GM12878 (cell line): ENCODE data around the gene DARS1. TPM values are rescaled to one million over a fixed set of nuclear protein-coding genes. Genes with fewer than 3 reads are reported as not detected.
A peak's percentile ranks its signal among the peaks of the same experiment; 100 is the strongest.

ENCODE experiments used
- ATAC-seq: fragments of 200-7000 bp; cut with Tn5 transposase; 3 replicates; pipeline ENCODE4 v1.9.1; 2020; ENCODE audit warnings: mild to moderate bottlenecking, moderate library complexity
- BruUV-seq: library from RNA; stranded (reverse); fragments of 400-500 nt; replicated peaks from 2 replicates; lab custom pipeline; 2021; lab: Mats Ljungman, UMichigan
- CTCF ChIA-PET: fragments of 300-600 bp; sonication (Branson Sonifier 250); formaldehyde crosslinking; extraction: SDS; loops from one replicate; lab custom pipeline; 2021; ENCODE audit warnings: inconsistent platforms; lab: Yijun Ruan, JAX
- POLR2A ChIA-PET: fragments of 350-600 bp; formaldehyde crosslinking; extraction: SDS; loops from one replicate; lab custom pipeline; 2021; ENCODE audit warnings: inconsistent platforms; lab: Charles Lee
- RAD21 ChIA-PET: fragments of 300-600 bp; sonication (Branson Sonifier 250); formaldehyde crosslinking; loops from one replicate; lab custom pipeline; 2023; ENCODE audit warnings: antibody characterized with exemption; ENCODE audit not compliant: unreplicated experiment; lab: Charles Lee
- SMC1A ChIA-PET: fragments of 300-600 bp; sonication (Branson Sonifier 250); formaldehyde crosslinking; loops from one replicate; lab custom pipeline; 2023; ENCODE audit not compliant: unreplicated experiment, uncharacterized antibody; lab: Charles Lee
- DNase-seq: peaks from one replicate; pipeline ENCODE4 v3.0.0-alpha.2; 2011; ENCODE audit warnings: low read depth, low spot score
- FAIRE-seq: peaks from 3 replicates; lab custom pipeline; 2011; peaks lifted over from hg19 to GRCh38; lab: Jason Lieb, UNC
- H2AFZ ChIP-seq: 2 replicates; pipeline ENCODE4 v1.6.0; 2011; ENCODE audit warnings: low read depth, low read length, control low read depth; ENCODE audit not compliant: control insufficient read depth
- H3K27ac ChIP-seq: 2 replicates; pipeline ENCODE4 v1.5.1; 2011; ENCODE audit warnings: control low read depth; ENCODE audit not compliant: control insufficient read depth, insufficient read depth
- H3K27me3 ChIP-seq, 2 experiments: replicated peaks in 1 of 2; 2 replicates each; pipeline versions ENCODE4 v1.6.0 to v1.6.1; 2011; ENCODE audit warnings: low read length in 1 of 2; ENCODE audit not compliant: control insufficient read depth in 2 of 2, insufficient read depth in 2 of 2
- H3K36me3 ChIP-seq, 2 experiments: 2 replicates each; pipeline ENCODE4 v1.5.1; 2011; ENCODE audit warnings: low read length in 1 of 2; ENCODE audit not compliant: control insufficient read depth in 2 of 2, insufficient read depth in 2 of 2
- H3K4me1 ChIP-seq: 2 replicates; pipeline ENCODE4 v1.6.1; 2011; ENCODE audit warnings: mild to moderate bottlenecking, low read length, moderate library complexity, mixed read lengths; ENCODE audit not compliant: control insufficient read depth, insufficient read depth
- H3K4me2 ChIP-seq: 2 replicates; pipeline ENCODE4 v1.6.0; 2011; ENCODE audit warnings: control low read depth; ENCODE audit not compliant: control insufficient read depth, insufficient read depth
- H3K4me3 ChIP-seq: fragments of 200-600 bp; sonication (generic); 2 replicates; pipeline ENCODE4 v1.5.1; 2016
- H3K79me2 ChIP-seq: 2 replicates; pipeline ENCODE4 v1.6.0; 2011; ENCODE audit warnings: low read length; ENCODE audit not compliant: control insufficient read depth, insufficient read depth
- H3K9ac ChIP-seq: 2 replicates; pipeline ENCODE4 v1.8.0; 2011; ENCODE audit warnings: low read length, control low read depth, mixed read lengths; ENCODE audit not compliant: control insufficient read depth, insufficient read depth
- H3K9me3 ChIP-seq: replicated peaks from 3 replicates; pipeline ENCODE4 v1.5.1; 2011; ENCODE audit warnings: mild to moderate bottlenecking, low read length; ENCODE audit not compliant: control insufficient read depth, insufficient read depth
- H4K20me1 ChIP-seq: 2 replicates; pipeline ENCODE4 v1.6.0; 2011; ENCODE audit not compliant: control insufficient read depth, insufficient read depth
- BACH1 ChIP-seq: fragments of 450-650 bp; IDR thresholded peaks from 2 replicates; pipeline ENCODE4 v1.6.1; 2017; ENCODE audit warnings: mild to moderate bottlenecking, borderline replicate concordance
- EED ChIP-seq: sonication (generic); IDR thresholded peaks from 2 replicates; pipeline ENCODE4 v1.6.1; 2016; ENCODE audit warnings: antibody characterized with exemption, low read depth
- EP300 ChIP-seq, 2 experiments: fragments of 150-350 bp in 1 of 2; IDR thresholded peaks; 2 replicates each; pipeline ENCODE4 v1.6.1; 2011 to 2012; ENCODE audit warnings: low read depth in 2 of 2, low read length in 2 of 2, borderline replicate concordance in 1 of 2, improper control_type of control experiment in 1 of 2, inconsistent platforms in 1 of 2; ENCODE audit not compliant: control insufficient read depth in 1 of 2
- GATAD2B ChIP-seq: fragments of 450-650 bp; conservative IDR thresholded peaks from 2 replicates; pipeline ENCODE4 v1.6.1; 2017; ENCODE audit warnings: low read depth, mild to moderate bottlenecking, moderate library complexity
- IKZF1 ChIP-seq: fragments of 450-650 bp; conservative IDR thresholded peaks from 2 replicates; pipeline ENCODE4 v1.6.1; 2017; ENCODE audit warnings: antibody characterized with exemption, mild to moderate bottlenecking
- IKZF2 ChIP-seq, 2 experiments: fragments of 450-650 bp; IDR thresholded peaks; 2 replicates each; pipeline ENCODE4 v1.6.1; 2017; ENCODE audit warnings: mild to moderate bottlenecking in 2 of 2, moderate library complexity in 2 of 2
- JUNB ChIP-seq: IDR thresholded peaks from 2 replicates; pipeline ENCODE4 v1.6.1; 2016; ENCODE audit warnings: antibody characterized with exemption, mild to moderate bottlenecking
- KAT2A ChIP-seq: conservative IDR thresholded peaks from 2 replicates; pipeline ENCODE4 v1.6.1; 2011; ENCODE audit warnings: low read depth, low read length; ENCODE audit not compliant: control insufficient read depth
- MEF2B ChIP-seq: fragments of 450-650 bp; IDR thresholded peaks from 2 replicates; pipeline ENCODE4 v1.6.1; 2018; ENCODE audit warnings: mild to moderate bottlenecking, moderate library complexity; ENCODE audit not compliant: partially characterized antibody, poor library complexity, severe bottlenecking
- MTA2 ChIP-seq: fragments of 450-650 bp; IDR thresholded peaks from 2 replicates; pipeline ENCODE4 v1.6.1; 2016; ENCODE audit warnings: low read depth, mild to moderate bottlenecking, moderate library complexity
- NBN ChIP-seq: fragments of 450-650 bp; IDR thresholded peaks from 2 replicates; pipeline ENCODE4 v1.6.1; 2016
- POLR2A ChIP-seq: IDR thresholded peaks from 2 replicates; pipeline ENCODE4 v1.6.1; 2011; ENCODE audit warnings: low read depth, mild to moderate bottlenecking, low read length
- POLR2AphosphoS2 ChIP-seq: IDR thresholded peaks from 2 replicates; pipeline ENCODE4 v1.6.1; 2011; ENCODE audit warnings: low read depth, mild to moderate bottlenecking, low read length, improper control_type of control experiment, moderate library complexity
- RB1 ChIP-seq: fragments of 450-650 bp; formaldehyde crosslinking; IDR thresholded peaks from 2 replicates; pipeline ENCODE4 v1.6.1; 2017; ENCODE audit warnings: mild to moderate bottlenecking, borderline replicate concordance
- RUNX3 ChIP-seq: IDR thresholded peaks from 2 replicates; pipeline ENCODE4 v1.6.1; 2012; ENCODE audit warnings: low read length, inconsistent platforms
- SKIL ChIP-seq: fragments of 450-650 bp; IDR thresholded peaks from 2 replicates; pipeline ENCODE4 v1.6.1; 2017; ENCODE audit warnings: mild to moderate bottlenecking, low read depth, inconsistent platforms; ENCODE audit not compliant: poor library complexity, severe bottlenecking
- SMAD5 ChIP-seq: IDR thresholded peaks from 2 replicates; pipeline ENCODE4 v1.6.1; 2016; ENCODE audit warnings: antibody characterized with exemption, low read depth
- SREBF1 ChIP-seq: IDR thresholded peaks from 2 replicates; pipeline ENCODE4 v1.6.1; 2012; ENCODE audit warnings: mild to moderate bottlenecking, low read length
- ZNF217 ChIP-seq: fragments of 450-650 bp; IDR thresholded peaks from 2 replicates; pipeline ENCODE4 v1.6.1; 2017; ENCODE audit warnings: antibody characterized with exemption, mild to moderate bottlenecking
- ZNF24 ChIP-seq: fragments of 450-650 bp; IDR thresholded peaks from 2 replicates; pipeline ENCODE4 v1.6.1; 2017; ENCODE audit warnings: antibody characterized with exemption, mild to moderate bottlenecking
- WGBS: methylation state at CpG from one replicate; pipeline ENCODE4 v1.1.6; 2016; ENCODE audit warnings: low lambda C conversion rate; ENCODE audit not compliant: insufficient replicate concordance, insufficient coverage; ENCODE audit errors: missing lambda C conversion rate; 5-methylcytosine and 5-hydroxymethylcytosine counted together
- in situ Hi-C: fragments of 300-500 bp; cut with MboI; formaldehyde crosslinking; loops from 9 replicates; pipeline ENCODE4 v1.14.3; 2018; ENCODE audit warnings: mixed read lengths
- intact Hi-C: fragments of 100-400 bp; cut with micrococcal nuclease; formaldehyde crosslinking; loops from one replicate; pipeline ENCODE4 v1.14.2; 2022; ENCODE audit not compliant: unreplicated experiment
- polyA plus RNA-seq, 11 experiments: library from polyadenylated mRNA; depleted of rRNA in 4 of 11; unstranded in 6 of 11; stranded (reverse) in 5 of 11; fragments of >200 nt; fragmentation: Nextera tagmentation in 4 of 11; fragmentation: Illumina TruSeq in 1 of 11; extraction: Ambion mirVana in 4 of 11; extraction: Trizol in 1 of 11; gene quantifications; 1 replicate in 1 of 11; 2 replicates in 10 of 11; pipeline versions ENCODE4 v1.2.1 to v1.2.3, GENCODE V29; 2011 to 2016; ENCODE audit warnings: inconsistent platforms in 2 of 11, missing spikeins in 2 of 11, low read depth in 1 of 11
- total RNA-seq, 4 experiments: library from RNA; depleted of rRNA in 3 of 4; stranded (reverse); fragments of >200 nt in 3 of 4; fragmentation: Illumina TruSeq in 1 of 4; extraction: Trizol in 1 of 4; gene quantifications; 2 replicates each; pipeline versions ENCODE4 v1.2.1 to v1.2.3, GENCODE V29; 2013 to 2021

Gene DARS1
- total and polyA plus RNA-seq, 10 of the 15 experiments (the other 5 are each of a cell fraction or from before 2014, with no cell fraction given), result 91.0 to 387 (median 137) TPM

DNA sequence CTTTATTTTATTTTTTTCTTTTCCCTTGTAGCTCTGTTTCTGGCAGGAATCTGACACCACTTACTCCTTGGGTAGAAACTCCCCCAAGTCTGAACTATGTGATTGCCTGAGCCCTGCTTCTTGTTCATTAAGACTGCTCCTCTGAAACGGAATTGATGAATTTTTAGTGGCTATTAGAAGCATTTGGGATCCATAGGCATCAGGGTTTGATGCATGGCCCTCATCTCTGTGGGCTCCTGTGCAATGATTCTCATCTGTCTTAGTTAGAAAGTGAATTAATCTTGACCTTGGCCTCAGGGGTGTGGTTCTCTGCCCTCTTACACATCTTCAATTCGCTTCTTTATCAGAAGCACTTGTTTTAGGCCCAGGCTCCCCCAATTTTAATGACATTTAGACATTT lies 31.0 kb upstream of the DARS1 start:
- CTCF ChIA-PET, result interaction anchor here (0.7 to 4.6 kb wide), 15 partner anchors 11 to 1246 kb away, joined by 3 to 33 read pairs (median 6); no protein-coding TSS in a partner anchor

DNA sequence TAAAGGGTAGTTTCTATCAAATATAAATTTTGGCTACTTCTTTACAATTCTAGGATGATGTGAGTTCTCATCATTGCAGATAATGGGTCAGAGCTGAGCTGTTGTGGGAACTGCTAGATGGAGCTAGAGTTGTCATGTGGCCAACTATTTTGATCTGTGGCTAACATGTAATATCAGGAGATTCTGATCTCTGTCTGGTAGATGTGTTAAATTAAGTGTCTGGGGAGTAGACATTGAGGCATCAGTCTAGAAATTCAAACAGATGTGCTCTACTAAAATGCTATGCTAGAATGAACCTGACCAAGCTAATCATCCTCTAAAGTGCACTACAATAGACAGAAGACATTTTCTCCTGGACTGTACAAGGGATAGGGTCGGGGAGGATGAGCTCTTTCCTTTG lies 30.3 kb upstream of the DARS1 start:
- no peak overlapping the region for H2AFZ ChIP-seq
- BruUV-seq, result no TSS peak
- H3K9ac ChIP-seq, result no peak overlapping the region
- no peaks in the 10 kb centered on the region for H3K36me3 ChIP-seq
- TF ChIP-seq MTA2 (peak; percentile 62), IKZF1 (peak; percentile 30; the same call in 1 of the 2 replicates), SKIL (peak; percentile 56), BACH1 (no peak), SMAD5 (no peak), MEF2B (peak; percentile 90), RUNX3 (peak; percentile 14; the same call in 1 of the 2 replicates), NBN (no peak), IKZF2 (IDR thresholded peaks at IDR 0.05) (peak; percentile 13; a peak in 2 of 4 replicates), EP300 (IDR thresholded peaks at IDR 0.05; ENCODE audit: borderline replicate concordance in 1 of 2, control insufficient read depth in 1 of 2, low read depth in 2 of 2, low read length in 2 of 2) (0 out of 4 replicates have a peak, but pooled peaks of 1 of the 2 experiments have one; percentile 19), GATAD2B (0 out of 2 replicates have a peak, but pooled peaks have one; percentile 30)
- in situ Hi-C loops (no loop called here), intact Hi-C loops (no loop called here)
- DNase-seq (no peak), FAIRE-seq (no peak), ATAC-seq (peak; percentile 47)
- no peak overlapping the region for H3K4me2 ChIP-seq
- no peak overlapping the region for H3K4me3 ChIP-seq
- no peaks in the 10 kb centered on the region for H4K20me1 ChIP-seq
- no peaks in the 10 kb centered on the region for H3K79me2 ChIP-seq
- ChIA-PET RAD21 (interaction anchor here (0.7 to 10.0 kb wide), 28 partner anchors 10 to 366 kb away, joined by 3 to 182 read pairs (median 4); partner anchors contain the start of gene DARS1), CTCF (interaction anchor here (0.6 to 4.6 kb wide), 17 partner anchors 9 to 1194 kb away, joined by 3 to 33 read pairs (median 5); no protein-coding TSS in a partner anchor), POLR2A (interaction anchor here (0.6 to 6.1 kb wide), 23 partner anchors 10 to 242 kb away, joined by 3 to 47 read pairs (median 4); partner anchors contain the start of gene DARS1), SMC1A (interaction anchor here (0.6 to 25.6 kb wide), 25 partner anchors 9 to 369 kb away, joined by 3 to 961 read pairs (median 5); partner anchors contain the start of gene DARS1)
- no peaks in the 10 kb centered on the region for H3K9me3 ChIP-seq
- H3K27me3 ChIP-seq, result no peaks in the 10 kb centered on the region
- no peak overlapping the region for H3K27ac ChIP-seq
- peaks cover 8% of the 10 kb centered on the region for H3K4me1 ChIP-seq
- 0% methylated on average over 1 of the region's 1 CpG for WGBS

More for the DNA sequence above, 31.0 kb upstream of the DARS1 start:
- Histone ChIP-seq H3K36me3 (no peaks in the 10 kb centered on the region), H3K27me3 (no peaks in the 10 kb centered on the region), H3K79me2 (no peaks in the 10 kb centered on the region), H2AFZ (no peak overlapping the region), H3K9ac (no peak overlapping the region), H3K27ac (no peak overlapping the region), H3K4me3 (no peak overlapping the region), H3K4me2 (no peak overlapping the region), H3K9me3 (no peaks in the 10 kb centered on the region), H4K20me1 (no peaks in the 10 kb centered on the region), H3K4me1 (peaks cover 8% of the 10 kb centered on the region)
- in situ Hi-C loops (no loop called here), intact Hi-C loops (no loop called here)
- ChIA-PET POLR2A (interaction anchor here (0.8 to 6.1 kb wide), 14 partner anchors 8 to 92 kb away, joined by 3 to 47 read pairs (median 7); partner anchors contain the start of gene DARS1), RAD21 (interaction anchor here (1.1 to 10.0 kb wide), 16 partner anchors 11 to 365 kb away, joined by 3 to 182 read pairs (median 10); partner anchors contain the start of gene DARS1), SMC1A (interaction anchor here (0.9 to 25.6 kb wide), 21 partner anchors 10 to 368 kb away, joined by 3 to 961 read pairs (median 6); partner anchors contain the start of gene DARS1)
- no peak for FAIRE-seq
- TF ChIP-seq POLR2A (no peak), POLR2AphosphoS2 (no peak), EED (no peak), ZNF217 (no peak), ZNF24 (no peak), RB1 (no peak), SREBF1 (no peak), KAT2A (no peak), JUNB (no peak)
- DNase-seq, result no peak
- 25% methylated on average over 2 of the region's 2 CpGs for WGBS
- ATAC-seq, result no peak
- BruUV-seq, result no TSS peak
